HG02759 (cell line): ENCODE data around the gene SLC2A14.
"Not testable (repeated sequence)": the region's sequence is repeated elsewhere in the genome, so short reads cannot be mapped to it uniquely, and the experiment has no call there.

Experiments used
- ATAC-seq: cut with Tn5 transposase; IDR thresholded peaks from one replicate; pipeline ENCODE4 v1.9.1; 2021; ENCODE audit warnings: mild to moderate bottlenecking, moderate library complexity; ENCODE audit not compliant: unreplicated experiment

SLC2A14 gene

GRCh38 chr12:7872566-7873319 lies at the start of gene SLC2A14:
Gene SLC2A14, minus strand, starts transcription at chr12:7872915. Its CDS starts 3,035 bp downstream, at chr12:7869880.
- ATAC-seq: no peak

GRCh38 chr12:7921181-7921580 lies 48.5 kb upstream of the SLC2A14 start:
- not testable (repeated sequence) for ATAC-seq

GRCh38 chr12:7918268-7918590 lies 45.5 kb upstream of the SLC2A14 start:
- ATAC-seq: not testable (repeated sequence)

- no peak for ATAC-seq
These were observed 44.9 kb upstream of the SLC2A14 start for GRCh38 chr12:7917392-7918267.

- no peak for ATAC-seq
These were observed 44.2 kb upstream of the SLC2A14 start for GRCh38 chr12:7916936-7917335.

DNA sequence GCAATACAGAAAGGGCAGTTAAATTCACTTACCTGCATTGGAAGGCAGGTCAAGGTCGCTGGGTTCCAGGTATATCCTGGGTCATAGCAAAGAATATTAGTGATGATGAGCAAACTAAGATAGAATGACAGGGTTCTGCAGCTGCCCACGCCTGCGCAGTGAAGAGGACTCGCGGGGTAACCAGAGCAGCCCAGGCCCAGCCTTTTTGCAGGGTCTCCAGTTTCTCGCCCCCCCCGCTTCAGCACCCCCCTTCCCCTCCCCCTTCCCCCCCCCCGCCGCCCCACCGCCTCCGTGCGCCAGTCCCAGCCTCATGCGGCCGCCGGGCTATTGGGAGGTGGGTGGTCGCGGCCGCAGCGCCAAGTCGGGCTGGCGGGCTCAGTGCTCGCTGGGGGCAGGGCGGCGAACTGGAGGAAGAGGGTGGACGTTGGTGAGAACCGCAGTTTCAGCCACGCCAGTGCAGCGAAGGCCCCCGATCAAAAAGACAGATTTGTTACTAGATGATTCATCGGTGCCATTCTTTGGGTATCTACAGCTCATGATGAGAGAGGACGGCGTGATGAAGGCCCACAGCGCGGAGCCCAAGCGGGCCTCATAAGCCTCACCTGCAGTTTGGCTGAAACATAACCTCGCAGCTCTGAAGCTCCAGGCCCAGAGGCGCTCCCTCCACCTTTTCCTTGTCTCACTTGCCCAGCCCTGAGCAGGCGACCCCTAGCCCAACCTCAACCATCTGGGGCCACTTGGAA lies 43.1 kb upstream of the SLC2A14 start:
- ATAC-seq: no peak

DNA sequence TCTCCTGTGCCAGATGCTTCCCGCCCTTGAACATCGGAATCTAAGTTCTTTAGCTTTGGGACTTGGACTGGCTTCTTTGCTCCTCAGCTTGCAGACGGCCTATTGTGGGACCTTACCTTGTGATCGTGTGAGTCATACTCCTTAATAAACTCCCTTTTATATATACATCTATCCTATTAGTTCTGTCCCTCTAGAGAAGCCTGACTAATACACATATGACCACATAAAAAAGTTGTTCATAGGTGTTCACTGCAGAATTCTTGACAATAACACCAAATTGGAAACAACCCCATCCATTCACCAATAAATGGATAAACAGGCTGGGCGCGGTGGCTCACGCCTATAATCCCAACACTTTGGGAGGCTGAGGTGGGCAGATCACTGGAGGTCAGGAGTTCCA lies 37.4 kb upstream of the SLC2A14 start:
- ATAC-seq: not testable (repeated sequence)

DNA sequence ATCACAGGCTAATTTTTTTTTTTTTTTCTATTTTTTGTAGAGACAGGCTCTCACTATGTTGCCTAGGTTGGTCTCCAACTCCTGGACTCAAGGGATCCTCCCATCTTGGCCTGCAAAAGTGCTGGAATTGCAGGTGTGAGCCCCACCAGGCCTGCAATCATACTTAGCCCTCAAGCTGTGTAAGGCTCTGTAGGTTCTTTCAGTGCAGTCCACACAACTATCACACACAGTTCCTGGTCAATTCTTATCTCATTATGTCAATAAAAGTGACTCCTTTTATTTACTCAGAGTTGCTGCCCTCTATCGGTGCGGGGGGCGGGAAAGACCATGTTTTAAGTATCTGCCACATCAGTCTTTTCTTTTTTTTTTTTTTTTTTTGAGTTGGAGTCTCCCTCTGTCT lies 34.3 kb upstream of the SLC2A14 start:
- no peak for ATAC-seq

- ATAC-seq: not testable (repeated sequence)
These were observed 33.6 kb upstream of the SLC2A14 start for GRCh38 chr12:7906303-7906702.

- not testable (repeated sequence) for ATAC-seq
These were observed 32.9 kb upstream of the SLC2A14 start for GRCh38 chr12:7905600-7906125.

DNA sequence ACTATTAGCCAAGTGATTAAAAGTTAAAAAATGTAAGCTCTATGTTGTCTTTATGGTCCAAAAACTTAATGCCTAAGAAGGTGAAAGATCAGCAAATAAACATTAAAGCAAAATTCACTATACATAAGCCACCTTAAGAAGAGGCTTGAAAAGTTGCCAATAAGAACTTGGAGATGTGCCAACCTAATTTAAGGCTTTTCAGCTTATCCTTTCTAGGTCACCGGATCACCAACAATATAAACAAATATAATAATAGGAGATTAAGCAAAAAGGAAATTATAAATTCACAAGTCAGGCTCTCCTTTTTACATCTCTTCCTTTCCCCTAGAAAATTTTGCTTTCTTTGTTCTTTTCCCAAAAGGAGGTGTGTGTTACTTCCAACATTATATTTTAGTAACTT lies 32.4 kb upstream of the SLC2A14 start:
- no peak for ATAC-seq

DNA sequence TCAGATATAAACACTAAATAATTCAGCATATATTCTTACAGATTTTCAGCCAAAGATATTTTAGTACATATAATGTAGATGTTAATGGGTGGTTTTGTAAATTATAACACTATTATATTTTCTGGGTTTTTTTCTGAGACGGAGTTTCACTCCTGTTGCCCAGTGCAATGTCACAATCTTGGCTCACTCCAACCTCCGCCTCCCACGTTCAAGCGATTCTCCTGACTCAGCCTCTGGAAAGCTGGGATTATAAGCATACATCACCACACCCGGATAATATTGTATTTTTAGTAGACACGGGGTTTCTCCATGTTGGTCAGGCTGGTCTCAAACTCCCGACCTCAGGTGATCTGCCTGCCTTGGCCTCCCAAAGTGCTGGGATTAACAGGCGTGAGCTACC lies 29.7 kb upstream of the SLC2A14 start:
- not testable (repeated sequence) for ATAC-seq

DNA sequence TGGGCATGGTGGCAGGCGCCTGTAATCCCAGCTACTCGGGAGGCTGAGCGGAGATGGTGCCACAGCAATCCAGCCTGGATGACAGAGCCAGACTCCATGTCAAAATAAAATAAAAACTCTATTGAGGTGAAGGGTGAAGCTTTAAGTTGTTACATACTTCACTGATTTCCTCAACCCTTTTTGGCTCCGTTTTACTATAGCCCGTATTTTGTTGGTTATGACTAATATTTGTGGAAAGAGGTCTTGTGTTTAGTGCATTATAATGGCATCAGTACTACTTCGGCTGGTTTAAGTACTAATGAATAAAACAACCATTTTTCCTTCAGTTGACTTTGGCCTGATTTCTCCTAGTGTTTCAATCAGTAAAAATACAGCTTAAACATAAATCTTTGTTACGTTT lies 27.0 kb upstream of the SLC2A14 start:
- ATAC-seq: no peak

DNA sequence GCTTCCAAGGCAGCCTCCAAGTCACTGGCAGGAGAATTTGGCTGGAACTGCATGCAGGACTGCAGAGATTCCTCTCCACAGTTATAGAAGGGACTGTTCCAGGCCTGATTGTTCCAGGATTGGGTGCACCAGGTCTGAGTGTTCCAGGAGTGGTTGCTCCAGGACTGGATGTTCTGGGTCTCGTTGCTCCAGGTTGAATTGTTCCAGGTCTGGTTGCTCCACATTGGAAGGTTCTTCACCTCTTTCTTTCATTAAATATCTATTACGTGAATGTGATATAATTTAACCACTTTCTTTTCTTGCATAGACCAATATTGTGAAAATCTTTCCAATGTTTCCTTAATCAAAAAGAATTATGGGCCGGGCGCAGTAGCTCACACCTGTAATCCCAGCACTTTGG lies 24.0 kb upstream of the SLC2A14 start:
- ATAC-seq: not testable (repeated sequence)

- no peak for ATAC-seq
These were observed 19.7 kb upstream of the SLC2A14 start for GRCh38 chr12:7892186-7892980.

GRCh38 chr12:7884689-7885088 lies 12.0 kb upstream of the SLC2A14 start:
- no peak for ATAC-seq

DNA sequence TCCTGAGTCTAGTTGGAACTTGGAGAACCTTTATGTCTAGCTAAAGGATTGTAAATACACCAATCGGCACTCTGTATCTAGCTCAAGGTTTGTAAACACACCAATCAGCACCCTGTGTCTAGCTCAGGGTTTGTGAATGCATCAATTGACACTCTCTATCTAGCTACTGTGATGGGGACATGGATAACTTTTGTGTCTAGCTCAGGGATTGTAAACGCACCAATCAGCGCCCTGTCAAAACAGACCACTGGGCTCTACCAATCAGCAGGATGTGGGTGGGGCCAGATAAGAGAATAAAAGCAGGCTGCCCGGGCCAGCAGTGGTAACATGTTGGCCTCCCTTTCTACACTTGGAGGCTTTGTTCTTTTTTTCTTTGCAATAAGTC lies 9.0 kb upstream of the SLC2A14 start:
- ATAC-seq: not testable (repeated sequence)

GRCh38 chr12:7880952-7881735 lies 8.4 kb upstream of the SLC2A14 start:
- ATAC-seq: not testable (repeated sequence)

DNA sequence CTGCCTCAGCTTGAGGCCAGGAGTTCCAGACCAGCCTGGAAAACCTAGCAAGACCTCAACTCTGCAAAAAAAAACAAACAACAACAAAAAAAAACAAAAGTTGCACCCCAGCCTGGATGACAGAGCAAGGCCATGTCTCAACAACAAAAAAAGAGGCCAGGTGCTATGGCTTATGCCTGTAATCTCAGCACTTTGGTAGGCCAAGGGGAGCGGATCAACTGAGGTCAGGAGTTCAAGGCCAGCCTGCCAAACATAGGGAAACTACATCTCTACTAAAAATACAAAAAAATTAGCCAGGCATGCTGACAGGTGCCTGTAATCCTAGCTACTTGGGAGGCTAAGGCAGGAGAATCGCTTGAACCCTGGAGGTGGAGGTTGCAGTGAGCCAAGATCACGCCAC lies 6.5 kb upstream of the SLC2A14 start:
- no peak for ATAC-seq

DNA sequence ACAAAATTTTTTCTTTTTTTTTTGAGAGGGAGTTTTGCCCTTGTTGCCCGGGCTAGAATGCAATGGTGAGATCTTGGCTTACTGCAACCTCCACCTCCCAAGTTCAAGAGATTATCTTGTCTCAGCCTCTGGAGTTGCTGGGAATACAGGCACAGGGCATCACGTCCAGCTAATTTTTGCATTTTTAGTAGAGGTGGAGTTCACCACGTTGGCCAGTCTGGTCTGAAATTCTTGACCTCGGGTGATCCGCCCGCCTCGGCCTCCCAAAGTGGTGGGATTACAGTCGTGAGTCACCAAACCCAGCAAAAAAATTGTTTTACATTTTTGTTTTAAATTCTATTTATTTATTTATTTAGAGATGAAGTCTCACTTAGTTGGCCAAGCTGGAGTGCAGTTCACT lies 4.7 kb upstream of the SLC2A14 start:
- no peak for ATAC-seq
